HEK293T (cell line): ENCODE data around the gene NDC1.

Source experiments
- CTCF ChIA-PET: fragments of 350-600 bp; formaldehyde crosslinking; extraction: SDS; loops from one replicate; lab custom pipeline; 2021; ENCODE audit warnings: antibody characterized with exemption, inconsistent platforms; lab: Yijun Ruan, JAX
- POLR2A ChIA-PET: fragments of 350-600 bp; formaldehyde crosslinking; extraction: SDS; loops from one replicate; lab custom pipeline; 2020; ENCODE audit warnings: antibody characterized with exemption, inconsistent platforms; lab: Yijun Ruan, JAX
- DNase-seq: peaks from one replicate; pipeline ENCODE4 v3.0.0; 2012; ENCODE audit warnings: mixed read lengths; ENCODE audit errors: extremely low spot score
- ARNT ChIP-seq: fragments of 450-650 bp; IDR thresholded peaks from 2 replicates; pipeline ENCODE4 v1.6.1; 2017; ENCODE audit warnings: mild to moderate bottlenecking
- BHLHE40 ChIP-seq: fragments of 450-650 bp; IDR thresholded peaks from 2 replicates; pipeline ENCODE4 v1.6.1; 2016; ENCODE audit warnings: mild to moderate bottlenecking, moderate library complexity, borderline replicate concordance
- CTBP1 ChIP-seq: fragments of 450-650 bp; IDR thresholded peaks from 2 replicates; pipeline ENCODE4 v1.6.1; 2016; ENCODE audit warnings: borderline replicate concordance
- ELF4 ChIP-seq: fragments of 450-650 bp; IDR thresholded peaks from 2 replicates; pipeline ENCODE4 v1.6.1; 2017; ENCODE audit warnings: antibody characterized with exemption
- FOXA1 ChIP-seq: fragments of 450-650 bp; IDR thresholded peaks from 2 replicates; pipeline ENCODE4 v1.6.1; 2016; ENCODE audit warnings: mild to moderate bottlenecking
- FOXK2 ChIP-seq: fragments of 450-650 bp; IDR thresholded peaks from 2 replicates; pipeline ENCODE4 v1.6.1; 2016; ENCODE audit warnings: mild to moderate bottlenecking
- FOXM1 ChIP-seq: fragments of 450-650 bp; IDR thresholded peaks from 2 replicates; pipeline ENCODE4 v1.6.1; 2017; ENCODE audit warnings: mild to moderate bottlenecking, borderline replicate concordance
- HDGF ChIP-seq: fragments of 450-650 bp; IDR thresholded peaks from 2 replicates; pipeline ENCODE4 v1.6.1; 2017; ENCODE audit warnings: antibody characterized with exemption, borderline replicate concordance
- L3MBTL2 ChIP-seq: fragments of 450-650 bp; conservative IDR thresholded peaks from 2 replicates; pipeline ENCODE4 v1.6.1; 2016; ENCODE audit warnings: mild to moderate bottlenecking
- LEF1 ChIP-seq: fragments of 450-650 bp; IDR thresholded peaks from 2 replicates; pipeline ENCODE4 v1.6.1; 2017; ENCODE audit warnings: mild to moderate bottlenecking, borderline replicate concordance
- NFRKB ChIP-seq: fragments of 450-650 bp; IDR thresholded peaks from 2 replicates; pipeline ENCODE4 v1.6.1; 2016; ENCODE audit warnings: mild to moderate bottlenecking, moderate library complexity
- SP1 ChIP-seq: fragments of 450-650 bp; IDR thresholded peaks from 2 replicates; pipeline ENCODE4 v1.6.1; 2017
- SUZ12 ChIP-seq: fragments of 450-650 bp; IDR thresholded peaks from 2 replicates; pipeline ENCODE4 v1.6.1; 2016; ENCODE audit warnings: mild to moderate bottlenecking
- TARDBP ChIP-seq: fragments of 450-650 bp; IDR thresholded peaks from 2 replicates; pipeline ENCODE4 v1.6.1; 2016
- ZNF384 ChIP-seq: fragments of 450-650 bp; IDR thresholded peaks from 2 replicates; pipeline ENCODE4 v1.6.1; 2016
- TF ChIP-seq, protein P1 (sequence below): fragments of 450-650 bp; IDR thresholded peaks from 2 replicates; pipeline ENCODE4 v1.6.1; 2016

NDC1 gene

DNA sequence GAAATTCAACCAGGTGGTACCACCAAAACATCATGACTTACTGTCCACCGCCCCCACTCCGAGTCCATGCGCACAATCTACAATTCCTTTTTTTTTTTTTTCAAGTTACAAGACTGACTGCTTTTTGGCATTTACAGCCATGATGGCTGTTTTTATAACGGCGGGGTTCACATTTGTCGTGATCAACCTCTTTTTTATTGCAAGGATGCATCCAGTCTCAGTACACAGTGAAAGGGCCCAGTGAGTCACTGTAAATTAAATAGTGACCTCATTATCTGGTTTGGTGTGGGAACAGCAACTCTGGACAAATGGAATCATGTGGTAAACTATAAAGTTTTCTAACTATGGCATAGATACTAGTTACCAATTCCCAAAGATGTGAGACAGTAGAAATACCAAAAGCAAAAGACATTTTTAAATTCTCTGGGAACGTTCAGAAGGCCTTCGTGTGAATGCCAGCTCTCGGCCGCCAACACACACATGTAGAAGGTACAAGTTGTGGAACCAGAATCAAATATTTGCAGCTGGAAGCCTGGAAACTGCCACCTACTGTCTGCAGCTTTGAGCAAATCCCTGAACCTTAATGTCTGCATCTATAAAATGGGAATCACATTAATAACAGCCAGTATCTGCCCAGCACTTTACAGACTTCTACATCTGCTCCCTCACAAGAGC lies 104.0 kb downstream of the NDC1 start:
- POLR2A ChIA-PET = no interaction called here
- CTCF ChIA-PET = interaction anchor here (1.9 kb wide), 1 partner anchor 18 kb away, joined by 6 read pairs; no protein-coding TSS in a partner anchor
- peak; percentile 83 for TF ChIP-seq ZNF384
- no peak for TF ChIP-seq HDGF
- no peak for DNase-seq

DNA sequence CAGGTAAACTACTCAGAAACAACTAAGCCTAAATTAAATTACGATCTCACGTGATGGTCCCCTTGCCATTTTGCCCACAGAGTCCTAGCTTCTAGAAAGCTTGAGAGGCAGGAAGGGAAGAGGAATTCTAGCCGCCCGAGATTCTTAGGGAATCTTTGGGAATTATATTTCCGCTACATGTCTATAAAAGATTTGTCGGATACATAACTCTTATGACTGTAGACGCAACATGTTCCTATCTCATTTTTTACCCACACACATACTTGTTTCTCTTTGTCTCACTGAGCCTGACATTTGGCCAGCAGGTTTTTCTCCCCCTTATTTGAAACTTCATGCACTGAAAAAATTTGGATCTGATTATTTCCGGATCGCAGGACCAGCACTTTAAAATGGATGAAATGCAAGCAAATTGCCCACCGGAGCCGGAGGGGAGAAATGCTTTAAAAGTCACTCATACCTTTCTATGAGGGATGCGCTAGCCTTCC lies 104.6 kb downstream of the NDC1 start:
- ChIA-PET POLR2A (no interaction called here), CTCF (interaction anchor here (1.9 kb wide), 1 partner anchor 18 kb away, joined by 6 read pairs; no protein-coding TSS in a partner anchor)
- TF ChIP-seq FOXK2 (no peak), LEF1 (no peak), L3MBTL2 (no peak), NFRKB (no peak), HDGF (no peak)
- DNase-seq = no peak

DNA sequence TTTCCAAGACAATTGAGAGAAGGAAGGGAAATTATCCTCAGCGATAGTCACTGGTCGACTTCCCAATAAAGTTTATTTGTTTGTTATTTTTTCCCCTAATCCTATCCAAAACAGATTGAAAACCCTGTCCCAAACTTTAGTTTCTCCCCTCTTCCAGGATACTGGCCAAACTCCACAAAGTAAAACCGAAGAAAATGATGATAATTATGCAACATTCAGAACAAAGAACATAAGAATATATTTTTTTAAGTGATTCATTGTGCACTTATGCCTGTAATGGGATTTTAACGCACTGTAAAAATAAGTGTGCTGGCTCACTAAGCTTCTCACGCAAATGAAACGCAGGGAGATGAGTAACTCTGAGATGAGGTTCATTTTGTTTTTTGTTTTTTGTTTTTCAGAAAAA lies 105.2 kb downstream of the NDC1 start:
- ChIA-PET POLR2A (no interaction called here), CTCF (interaction anchor here (1.9 kb wide), 1 partner anchor 17 kb away, joined by 6 read pairs; no protein-coding TSS in a partner anchor)
- no peak for DNase-seq
- 0 out of 2 replicates have a peak, but pooled peaks have one; percentile 10 for TF ChIP-seq CTBP1
- peak; percentile 98 for TF ChIP-seq ARNT
- no peak for TF ChIP-seq HDGF

DNA sequence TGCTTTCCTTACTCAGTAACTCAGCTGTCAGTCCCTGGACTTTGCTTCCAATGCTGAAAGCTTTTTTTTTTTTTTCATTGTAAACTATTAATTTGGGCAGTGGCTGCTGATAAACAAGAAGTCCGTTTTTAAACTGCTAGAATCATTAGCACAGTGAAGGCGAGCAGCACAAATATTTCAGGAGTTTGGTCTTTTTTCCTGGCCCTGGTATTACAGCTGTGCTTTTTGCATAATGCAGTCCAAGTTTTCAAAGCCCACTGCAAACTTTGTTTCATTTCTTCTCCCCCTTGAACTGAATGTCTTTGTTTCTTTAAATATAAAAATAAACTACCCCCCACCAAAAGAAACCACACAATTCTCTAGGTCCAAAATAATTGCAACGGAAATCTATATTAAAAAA lies 105.7 kb downstream of the NDC1 start:
- DNase-seq = no peak
- CTCF ChIA-PET = interaction anchor here (1.0 to 1.9 kb wide), 2 partner anchors 17 kb away, joined by 4 to 6 read pairs; no protein-coding TSS in a partner anchor
- POLR2A ChIA-PET = no interaction called here
- no peak for TF ChIP-seq SP1
- no peak for TF ChIP-seq FOXA1
- TF ChIP-seq TARDBP = no peak
- no peak for TF ChIP-seq HDGF
- no peak for TF ChIP-seq BHLHE40
- TF ChIP-seq ARNT = no peak

DNA sequence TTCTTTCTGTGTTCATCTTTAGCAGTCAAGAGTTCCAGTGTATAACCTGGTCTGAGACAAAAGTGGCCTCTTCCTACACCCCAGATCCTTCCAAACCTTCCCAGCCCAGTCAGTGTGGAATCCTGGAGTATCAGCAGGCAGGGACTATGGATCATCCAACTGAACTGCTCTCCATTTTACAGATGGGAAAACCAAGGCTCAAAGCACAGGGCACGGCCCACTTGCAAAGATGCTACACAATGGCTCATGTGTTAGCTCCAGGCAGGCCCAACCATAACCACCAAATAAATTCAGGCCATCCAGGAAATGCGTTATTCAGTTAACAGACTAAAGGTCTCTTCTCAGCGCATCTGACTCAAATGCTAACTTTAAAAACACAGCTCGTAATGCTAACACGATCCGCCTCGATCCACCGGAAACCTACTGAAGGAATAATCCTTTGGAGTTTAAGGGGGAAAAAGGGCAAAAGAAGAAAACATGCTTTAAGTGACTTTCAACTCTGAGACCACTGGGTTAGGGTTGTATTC lies 106.3 kb downstream of the NDC1 start:
- no peak for DNase-seq
- ChIA-PET POLR2A (no interaction called here), CTCF (interaction anchor here (0.8 to 1.0 kb wide), 2 partner anchors 16 to 129 kb away, joined by 3 to 4 read pairs; no protein-coding TSS in a partner anchor)
- TF ChIP-seq FOXA1 = no peak

DNA sequence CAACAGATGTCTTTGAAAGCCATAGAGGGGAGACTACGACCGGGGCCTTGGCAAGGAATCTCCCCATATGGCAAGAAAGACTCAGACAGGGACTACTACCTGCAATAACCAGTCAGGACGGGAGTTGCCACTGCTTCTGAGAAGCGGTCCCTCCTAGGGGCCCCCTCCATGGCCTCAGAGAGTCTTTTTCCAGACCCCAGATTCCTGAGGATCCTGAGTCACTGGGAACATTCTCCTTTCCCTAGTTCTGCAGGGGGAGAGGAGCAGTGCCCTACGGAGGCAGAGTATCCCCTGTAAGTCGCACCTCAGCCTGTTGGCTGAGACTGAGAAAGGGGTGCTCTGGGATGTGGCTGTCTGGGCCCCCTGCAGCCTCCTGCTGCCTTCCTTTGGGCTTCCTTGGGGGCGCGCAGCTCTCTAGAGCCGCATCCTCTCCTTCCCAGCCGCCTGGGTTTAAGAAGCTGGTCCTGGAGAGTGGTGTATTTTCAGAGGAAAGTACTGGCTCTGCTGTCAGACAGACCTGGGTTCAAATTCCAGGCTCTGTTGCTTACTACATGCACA lies 107.0 kb downstream of the NDC1 start:
- CTCF ChIA-PET = interaction anchor here (0.8 kb wide), 1 partner anchor 129 kb away, joined by 3 read pairs; no protein-coding TSS in a partner anchor
- POLR2A ChIA-PET = no interaction called here
- DNase-seq = no peak
- TF ChIP-seq ZNF384 (no peak), ARNT (no peak), HDGF (no peak), FOXK2 (no peak), FOXM1 (no peak), LEF1 (no peak), TARDBP (no peak), NFRKB (no peak), FOXA1 (no peak)
- TF ChIP-seq, protein P1, sequence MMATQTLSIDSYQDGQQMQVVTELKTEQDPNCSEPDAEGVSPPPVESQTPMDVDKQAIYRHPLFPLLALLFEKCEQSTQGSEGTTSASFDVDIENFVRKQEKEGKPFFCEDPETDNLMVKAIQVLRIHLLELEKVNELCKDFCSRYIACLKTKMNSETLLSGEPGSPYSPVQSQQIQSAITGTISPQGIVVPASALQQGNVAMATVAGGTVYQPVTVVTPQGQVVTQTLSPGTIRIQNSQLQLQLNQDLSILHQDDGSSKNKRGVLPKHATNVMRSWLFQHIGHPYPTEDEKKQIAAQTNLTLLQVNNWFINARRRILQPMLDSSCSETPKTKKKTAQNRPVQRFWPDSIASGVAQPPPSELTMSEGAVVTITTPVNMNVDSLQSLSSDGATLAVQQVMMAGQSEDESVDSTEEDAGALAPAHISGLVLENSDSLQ = no peak

DNA sequence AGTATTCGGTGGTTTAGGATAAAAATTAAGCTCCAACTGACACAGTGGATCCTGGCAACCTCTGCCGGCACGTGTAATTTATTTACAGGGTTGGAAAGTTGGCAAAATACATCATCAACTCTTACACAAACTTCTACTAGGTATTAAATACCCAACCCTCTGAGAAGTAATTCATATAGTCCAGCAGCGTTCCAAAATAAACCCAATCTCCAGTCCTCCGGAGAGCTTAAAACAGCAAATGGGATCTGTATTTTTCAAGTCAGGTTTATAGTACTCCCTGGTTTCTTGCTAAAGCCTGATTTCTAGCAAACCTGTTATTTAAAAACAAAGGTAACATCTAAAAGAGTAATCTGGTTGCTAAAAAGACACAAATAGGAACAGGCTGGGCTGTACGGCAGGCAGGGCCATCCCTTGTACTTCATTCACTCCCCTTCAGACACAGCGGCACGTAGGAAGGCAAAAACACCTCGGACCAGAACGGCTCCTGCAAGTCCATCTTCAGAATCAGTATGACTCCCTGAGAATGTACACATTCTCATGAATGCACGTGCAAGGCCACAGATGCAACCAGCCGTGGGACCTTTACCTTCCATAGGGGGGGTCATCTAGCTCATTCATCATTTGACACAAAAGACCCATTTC lies 107.8 kb downstream of the NDC1 start:
- CTCF ChIA-PET = interaction anchor here (1.0 to 1.1 kb wide), 2 partner anchors 14 to 24 kb away, joined by 3 to 7 read pairs; no protein-coding TSS in a partner anchor
- DNase-seq = no peak
- POLR2A ChIA-PET = interaction anchor here (1.0 kb wide), 1 partner anchor 15 kb away, joined by 4 read pairs; no protein-coding TSS in a partner anchor

DNA sequence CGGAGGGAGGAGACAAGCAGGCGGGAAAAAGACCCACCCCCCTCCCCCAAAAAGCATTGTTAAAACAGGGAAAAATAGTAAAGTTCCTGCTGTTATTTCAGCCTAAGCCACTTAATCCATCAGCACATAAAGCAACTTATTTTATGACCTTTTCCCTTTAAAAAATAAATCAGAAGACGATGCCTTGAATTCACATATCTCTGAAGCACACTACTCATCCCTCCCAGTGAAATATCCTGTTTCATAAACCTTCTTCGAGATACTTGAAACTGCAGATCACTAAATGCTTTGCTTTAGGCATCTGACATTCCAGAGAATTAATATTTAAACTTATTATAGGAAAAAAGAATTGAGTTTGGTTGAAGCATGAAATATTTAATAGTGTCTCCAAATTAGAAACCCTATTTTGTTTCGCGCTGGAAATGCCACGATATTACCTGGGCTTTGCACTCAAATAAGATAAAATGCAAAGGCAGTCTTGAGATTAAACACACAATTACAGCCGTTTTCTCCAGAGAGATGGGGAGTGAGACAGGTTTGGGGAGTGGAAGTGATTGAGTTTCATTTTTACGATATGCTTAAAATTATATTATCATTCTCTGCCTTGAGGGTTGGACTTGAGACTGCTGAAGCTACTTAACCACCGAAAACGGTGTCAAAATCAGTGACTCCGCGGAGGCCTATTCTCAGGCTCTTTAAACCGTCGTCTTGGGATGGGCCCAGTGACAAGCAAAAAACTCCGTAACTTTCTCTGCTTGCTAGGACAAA lies 108.5 kb downstream of the NDC1 start:
- ChIA-PET CTCF (interaction anchor here (1.0 to 1.1 kb wide), 2 partner anchors 14 to 25 kb away, joined by 3 to 7 read pairs; no protein-coding TSS in a partner anchor), POLR2A (interaction anchor here (1.0 kb wide), 1 partner anchor 14 kb away, joined by 4 read pairs; no protein-coding TSS in a partner anchor)
- no peak for DNase-seq
- no peak for TF ChIP-seq ZNF384
- TF ChIP-seq LEF1 = no peak
- no peak for TF ChIP-seq FOXA1
- no peak for TF ChIP-seq FOXK2
- no peak for TF ChIP-seq NFRKB
- TF ChIP-seq BHLHE40 = no peak
- no peak for TF ChIP-seq ARNT
- no peak for TF ChIP-seq ELF4
- no peak for TF ChIP-seq L3MBTL2
- TF ChIP-seq, protein P1 = no peak
- no peak for TF ChIP-seq CTBP1
- TF ChIP-seq SUZ12 = no peak
- no peak for TF ChIP-seq FOXM1

More for the DNA sequence above, 107.8 kb downstream of the NDC1 start:
- TF ChIP-seq TARDBP = no peak
- no peak for TF ChIP-seq CTBP1
